ENCODE results near the gene SH3GL1. TPM values are rescaled to one million over a fixed set of nuclear protein-coding genes. Genes with fewer than 3 reads are reported as not detected.
A peak's percentile ranks its signal among the peaks of the same experiment; 100 is the strongest.

Gene SH3GL1
- total and polyA plus RNA-seq, 2 experiments from 2014 or later, result 73.1 to 89.5 TPM

DNA sequence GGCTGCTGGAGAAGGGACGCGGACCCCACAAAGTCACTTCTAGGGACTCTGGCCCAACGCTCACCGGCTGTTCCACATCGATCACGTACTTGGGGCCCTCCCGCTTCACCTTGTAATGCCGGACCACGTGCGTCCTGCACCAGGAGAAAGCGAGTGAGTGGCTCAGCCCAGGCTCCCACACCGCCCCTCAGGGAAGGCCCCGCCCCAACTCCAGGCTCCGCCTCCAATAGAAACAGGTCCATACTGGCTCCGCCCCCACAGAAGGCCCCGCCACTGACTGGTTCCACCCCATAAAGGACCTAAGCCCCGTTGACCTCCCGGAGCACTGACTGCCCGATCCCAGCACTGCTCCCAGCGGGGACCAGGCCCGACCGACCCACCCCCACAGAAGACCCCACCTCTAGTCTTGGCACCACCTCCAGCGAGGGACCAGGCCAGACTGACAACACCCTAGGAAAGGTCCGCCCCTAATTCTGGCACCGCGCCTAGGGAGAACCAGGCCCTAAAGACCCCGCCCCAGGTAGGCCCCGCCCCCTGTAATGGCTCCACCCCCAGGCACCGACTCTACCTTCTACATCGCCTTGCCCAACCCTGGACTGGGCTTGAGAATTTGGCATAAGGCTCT, 73.0 kb downstream of the SH3GL1 start:
- H2AFZ ChIP-seq, result peak overlapping the region; percentile 97
- peaks cover 15% of the 10 kb centered on the region for H3K36me3 Mint-ChIP-seq (ENCODE audit: low read depth)
- peaks cover 18% of the 10 kb centered on the region for H3K4me1 Mint-ChIP-seq
- peak overlapping the region; percentile 77 for H3K4me3 ChIP-seq
- ATAC-seq, result peak; percentile 63
- no peaks in the 10 kb centered on the region for H3K9me3 Mint-ChIP-seq
- H3F3A ChIP-seq (replicated peaks; ENCODE audit: low read depth), result peaks cover 6% of the 10 kb centered on the region; the same call in 1 of the 2 replicates
- peaks cover 3% of the 10 kb centered on the region; the same call in 1 of the 2 replicates for H3K4me1 ChIP-seq (ENCODE audit: insufficient read depth)
- peak overlapping the region; percentile 91; the same call in 1 of the 2 replicates for H3K27ac ChIP-seq (ENCODE audit: low read depth)
- no peaks in the 10 kb centered on the region for H3K27me3 ChIP-seq (ENCODE audit: insufficient read depth)
- H3K36me3 ChIP-seq (ENCODE audit: insufficient read depth), result no peaks in the 10 kb centered on the region
- peaks cover 30% of the 10 kb centered on the region for H3K27me3 Mint-ChIP-seq (ENCODE audit: insufficient read depth, low read depth, poor library complexity)
- H3K4me2 ChIP-seq, result peak overlapping the region; percentile 95
- DNase-seq (ENCODE audit: low spot score), result peak; percentile 99
- H3K27ac Mint-ChIP-seq, result peak overlapping the region; percentile 96
- no peaks in the 10 kb centered on the region for H3K9me2 ChIP-seq (ENCODE audit: insufficient read depth)
- no peaks in the 10 kb centered on the region for H3K79me2 ChIP-seq (replicated peaks; ENCODE audit: insufficient read depth)
- TF ChIP-seq JUNB (IDR thresholded peaks at IDR 0.05; ENCODE audit: unreplicated experiment) (no peak), POLR2AphosphoS5 (IDR thresholded peaks at IDR 0.05; ENCODE audit: low read depth) (peak; percentile 76)
- H3K4me3 Mint-ChIP-seq, result peak overlapping the region; percentile 82
- no peaks in the 10 kb centered on the region; the same call in 1 of the 2 replicates for H4K20me1 ChIP-seq (replicated peaks; ENCODE audit: insufficient read depth)

DNA sequence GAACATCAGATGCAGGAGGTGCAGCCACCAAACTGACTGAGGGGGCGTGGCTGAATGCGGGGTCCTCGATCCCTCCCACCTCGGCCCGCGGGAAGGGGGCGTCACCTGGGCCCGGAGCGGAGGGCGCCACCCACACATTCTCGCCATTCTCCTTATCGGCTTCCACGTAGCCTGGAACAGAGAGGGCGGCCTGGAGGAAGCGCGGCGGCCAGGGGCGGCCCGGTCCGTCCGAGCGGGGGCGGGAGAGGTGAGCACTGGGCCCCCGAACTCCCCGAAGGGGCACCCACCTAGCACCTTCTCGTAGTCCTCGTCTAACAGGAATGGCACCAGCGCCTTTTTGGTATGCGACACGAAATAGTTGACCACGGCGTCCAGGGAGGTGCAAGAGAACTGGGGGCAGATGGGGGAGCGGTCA, 73.5 kb downstream of the SH3GL1 start:
- peak overlapping the region; percentile 84; the same call in 1 of the 2 replicates for H3K27ac ChIP-seq (ENCODE audit: low read depth)
- peak; percentile 94 for DNase-seq (ENCODE audit: low spot score)
- H3K4me3 ChIP-seq, result peak overlapping the region; percentile 77
- peak; percentile 24 for ATAC-seq
- no peaks in the 10 kb centered on the region for H3K27me3 ChIP-seq (ENCODE audit: insufficient read depth)
- H3K27ac Mint-ChIP-seq, result peak overlapping the region; percentile 96
- no peaks in the 10 kb centered on the region; the same call in 1 of the 2 replicates for H4K20me1 ChIP-seq (replicated peaks; ENCODE audit: insufficient read depth)
- H3K4me3 Mint-ChIP-seq, result peak overlapping the region; percentile 82
- peaks cover 6% of the 10 kb centered on the region; the same call in 1 of the 2 replicates for H3F3A ChIP-seq (replicated peaks; ENCODE audit: low read depth)
- peaks cover 3% of the 10 kb centered on the region; the same call in 1 of the 2 replicates for H3K4me1 ChIP-seq (ENCODE audit: insufficient read depth)
- no peaks in the 10 kb centered on the region for H3K79me2 ChIP-seq (replicated peaks; ENCODE audit: insufficient read depth)
- H3K9me3 Mint-ChIP-seq, result no peaks in the 10 kb centered on the region
- H3K9me2 ChIP-seq (ENCODE audit: insufficient read depth), result no peaks in the 10 kb centered on the region
- H3K4me1 Mint-ChIP-seq, result peaks cover 18% of the 10 kb centered on the region
- peaks cover 20% of the 10 kb centered on the region for H3K36me3 Mint-ChIP-seq (ENCODE audit: low read depth)
- H3K4me2 ChIP-seq, result peak overlapping the region; percentile 95
- peaks cover 30% of the 10 kb centered on the region for H3K27me3 Mint-ChIP-seq (ENCODE audit: insufficient read depth, low read depth, poor library complexity)
- no peaks in the 10 kb centered on the region for H3K36me3 ChIP-seq (ENCODE audit: insufficient read depth)
- peak overlapping the region; percentile 97 for H2AFZ ChIP-seq
- TF ChIP-seq, protein P1, sequence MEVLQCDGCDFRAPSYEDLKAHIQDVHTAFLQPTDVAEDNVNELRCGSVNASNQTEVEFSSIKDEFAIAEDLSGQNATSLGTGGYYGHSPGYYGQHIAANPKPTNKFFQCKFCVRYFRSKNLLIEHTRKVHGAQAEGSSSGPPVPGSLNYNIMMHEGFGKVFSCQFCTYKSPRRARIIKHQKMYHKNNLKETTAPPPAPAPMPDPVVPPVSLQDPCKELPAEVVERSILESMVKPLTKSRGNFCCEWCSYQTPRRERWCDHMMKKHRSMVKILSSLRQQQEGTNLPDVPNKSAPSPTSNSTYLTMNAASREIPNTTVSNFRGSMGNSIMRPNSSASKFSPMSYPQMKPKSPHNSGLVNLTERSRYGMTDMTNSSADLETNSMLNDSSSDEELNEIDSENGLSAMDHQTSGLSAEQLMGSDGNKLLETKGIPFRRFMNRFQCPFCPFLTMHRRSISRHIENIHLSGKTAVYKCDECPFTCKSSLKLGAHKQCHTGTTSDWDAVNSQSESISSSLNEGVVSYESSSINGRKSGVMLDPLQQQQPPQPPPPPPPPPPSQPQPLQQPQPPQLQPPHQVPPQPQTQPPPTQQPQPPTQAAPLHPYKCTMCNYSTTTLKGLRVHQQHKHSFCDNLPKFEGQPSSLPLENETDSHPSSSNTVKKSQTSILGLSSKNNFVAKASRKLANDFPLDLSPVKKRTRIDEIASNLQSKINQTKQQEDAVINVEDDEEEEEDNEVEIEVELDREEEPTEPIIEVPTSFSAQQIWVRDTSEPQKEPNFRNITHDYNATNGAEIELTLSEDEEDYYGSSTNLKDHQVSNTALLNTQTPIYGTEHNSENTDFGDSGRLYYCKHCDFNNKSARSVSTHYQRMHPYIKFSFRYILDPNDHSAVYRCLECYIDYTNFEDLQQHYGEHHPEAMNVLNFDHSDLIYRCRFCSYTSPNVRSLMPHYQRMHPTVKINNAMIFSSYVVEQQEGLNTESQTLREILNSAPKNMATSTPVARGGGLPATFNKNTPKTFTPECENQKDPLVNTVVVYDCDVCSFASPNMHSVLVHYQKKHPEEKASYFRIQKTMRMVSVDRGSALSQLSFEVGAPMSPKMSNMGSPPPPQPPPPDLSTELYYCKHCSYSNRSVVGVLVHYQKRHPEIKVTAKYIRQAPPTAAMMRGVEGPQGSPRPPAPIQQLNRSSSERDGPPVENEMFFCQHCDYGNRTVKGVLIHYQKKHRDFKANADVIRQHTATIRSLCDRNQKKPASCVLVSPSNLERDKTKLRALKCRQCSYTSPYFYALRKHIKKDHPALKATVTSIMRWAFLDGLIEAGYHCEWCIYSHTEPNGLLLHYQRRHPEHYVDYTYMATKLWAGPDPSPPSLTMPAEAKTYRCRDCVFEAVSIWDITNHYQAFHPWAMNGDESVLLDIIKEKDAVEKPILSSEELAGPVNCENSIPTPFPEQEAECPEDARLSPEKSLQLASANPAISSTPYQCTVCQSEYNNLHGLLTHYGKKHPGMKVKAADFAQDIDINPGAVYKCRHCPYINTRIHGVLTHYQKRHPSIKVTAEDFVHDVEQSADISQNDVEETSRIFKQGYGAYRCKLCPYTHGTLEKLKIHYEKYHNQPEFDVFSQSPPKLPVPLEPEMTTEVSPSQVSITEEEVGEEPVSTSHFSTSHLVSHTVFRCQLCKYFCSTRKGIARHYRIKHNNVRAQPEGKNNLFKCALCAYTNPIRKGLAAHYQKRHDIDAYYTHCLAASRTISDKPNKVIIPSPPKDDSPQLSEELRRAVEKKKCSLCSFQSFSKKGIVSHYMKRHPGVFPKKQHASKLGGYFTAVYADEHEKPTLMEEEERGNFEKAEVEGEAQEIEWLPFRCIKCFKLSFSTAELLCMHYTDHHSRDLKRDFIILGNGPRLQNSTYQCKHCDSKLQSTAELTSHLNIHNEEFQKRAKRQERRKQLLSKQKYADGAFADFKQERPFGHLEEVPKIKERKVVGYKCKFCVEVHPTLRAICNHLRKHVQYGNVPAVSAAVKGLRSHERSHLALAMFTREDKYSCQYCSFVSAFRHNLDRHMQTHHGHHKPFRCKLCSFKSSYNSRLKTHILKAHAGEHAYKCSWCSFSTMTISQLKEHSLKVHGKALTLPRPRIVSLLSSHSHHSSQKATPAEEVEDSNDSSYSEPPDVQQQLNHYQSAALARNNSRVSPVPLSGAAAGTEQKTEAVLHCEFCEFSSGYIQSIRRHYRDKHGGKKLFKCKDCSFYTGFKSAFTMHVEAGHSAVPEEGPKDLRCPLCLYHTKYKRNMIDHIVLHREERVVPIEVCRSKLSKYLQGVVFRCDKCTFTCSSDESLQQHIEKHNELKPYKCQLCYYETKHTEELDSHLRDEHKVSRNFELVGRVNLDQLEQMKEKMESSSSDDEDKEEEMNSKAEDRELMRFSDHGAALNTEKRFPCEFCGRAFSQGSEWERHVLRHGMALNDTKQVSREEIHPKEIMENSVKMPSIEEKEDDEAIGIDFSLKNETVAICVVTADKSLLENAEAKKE (CRISPR knock-in tag; IDR thresholded peaks at IDR 0.05), result no peak
- TF ChIP-seq EZH2phosphoT487 (IDR thresholded peaks at IDR 0.05; ENCODE audit: unreplicated experiment) (no peak), ZNF331 (CRISPR knock-in tag; IDR thresholded peaks at IDR 0.05; ENCODE audit: low read depth) (no peak), ZNF114 (CRISPR knock-in tag; IDR thresholded peaks at IDR 0.05) (no peak), POLR2AphosphoS5 (IDR thresholded peaks at IDR 0.05; ENCODE audit: low read depth) (peak; percentile 50), EZH2 (IDR thresholded peaks at IDR 0.05; ENCODE audit: low read depth, unreplicated experiment) (no peak)
- TF ChIP-seq, protein P2, sequence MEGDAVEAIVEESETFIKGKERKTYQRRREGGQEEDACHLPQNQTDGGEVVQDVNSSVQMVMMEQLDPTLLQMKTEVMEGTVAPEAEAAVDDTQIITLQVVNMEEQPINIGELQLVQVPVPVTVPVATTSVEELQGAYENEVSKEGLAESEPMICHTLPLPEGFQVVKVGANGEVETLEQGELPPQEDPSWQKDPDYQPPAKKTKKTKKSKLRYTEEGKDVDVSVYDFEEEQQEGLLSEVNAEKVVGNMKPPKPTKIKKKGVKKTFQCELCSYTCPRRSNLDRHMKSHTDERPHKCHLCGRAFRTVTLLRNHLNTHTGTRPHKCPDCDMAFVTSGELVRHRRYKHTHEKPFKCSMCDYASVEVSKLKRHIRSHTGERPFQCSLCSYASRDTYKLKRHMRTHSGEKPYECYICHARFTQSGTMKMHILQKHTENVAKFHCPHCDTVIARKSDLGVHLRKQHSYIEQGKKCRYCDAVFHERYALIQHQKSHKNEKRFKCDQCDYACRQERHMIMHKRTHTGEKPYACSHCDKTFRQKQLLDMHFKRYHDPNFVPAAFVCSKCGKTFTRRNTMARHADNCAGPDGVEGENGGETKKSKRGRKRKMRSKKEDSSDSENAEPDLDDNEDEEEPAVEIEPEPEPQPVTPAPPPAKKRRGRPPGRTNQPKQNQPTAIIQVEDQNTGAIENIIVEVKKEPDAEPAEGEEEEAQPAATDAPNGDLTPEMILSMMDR (conservative IDR thresholded peaks at IDR 0.05; ENCODE audit: low read depth in 2 of 2), result no peak
- TF ChIP-seq, protein P3, sequence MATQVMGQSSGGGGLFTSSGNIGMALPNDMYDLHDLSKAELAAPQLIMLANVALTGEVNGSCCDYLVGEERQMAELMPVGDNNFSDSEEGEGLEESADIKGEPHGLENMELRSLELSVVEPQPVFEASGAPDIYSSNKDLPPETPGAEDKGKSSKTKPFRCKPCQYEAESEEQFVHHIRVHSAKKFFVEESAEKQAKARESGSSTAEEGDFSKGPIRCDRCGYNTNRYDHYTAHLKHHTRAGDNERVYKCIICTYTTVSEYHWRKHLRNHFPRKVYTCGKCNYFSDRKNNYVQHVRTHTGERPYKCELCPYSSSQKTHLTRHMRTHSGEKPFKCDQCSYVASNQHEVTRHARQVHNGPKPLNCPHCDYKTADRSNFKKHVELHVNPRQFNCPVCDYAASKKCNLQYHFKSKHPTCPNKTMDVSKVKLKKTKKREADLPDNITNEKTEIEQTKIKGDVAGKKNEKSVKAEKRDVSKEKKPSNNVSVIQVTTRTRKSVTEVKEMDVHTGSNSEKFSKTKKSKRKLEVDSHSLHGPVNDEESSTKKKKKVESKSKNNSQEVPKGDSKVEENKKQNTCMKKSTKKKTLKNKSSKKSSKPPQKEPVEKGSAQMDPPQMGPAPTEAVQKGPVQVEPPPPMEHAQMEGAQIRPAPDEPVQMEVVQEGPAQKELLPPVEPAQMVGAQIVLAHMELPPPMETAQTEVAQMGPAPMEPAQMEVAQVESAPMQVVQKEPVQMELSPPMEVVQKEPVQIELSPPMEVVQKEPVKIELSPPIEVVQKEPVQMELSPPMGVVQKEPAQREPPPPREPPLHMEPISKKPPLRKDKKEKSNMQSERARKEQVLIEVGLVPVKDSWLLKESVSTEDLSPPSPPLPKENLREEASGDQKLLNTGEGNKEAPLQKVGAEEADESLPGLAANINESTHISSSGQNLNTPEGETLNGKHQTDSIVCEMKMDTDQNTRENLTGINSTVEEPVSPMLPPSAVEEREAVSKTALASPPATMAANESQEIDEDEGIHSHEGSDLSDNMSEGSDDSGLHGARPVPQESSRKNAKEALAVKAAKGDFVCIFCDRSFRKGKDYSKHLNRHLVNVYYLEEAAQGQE (IDR thresholded peaks at IDR 0.05; ENCODE audit: unreplicated experiment), result no peak
